HCT116 (cell line): Measurements from ENCODE around the gene FABP3. TPM values are rescaled to one million over a fixed set of nuclear protein-coding genes. Genes with fewer than 3 reads are reported as not detected.

Experiments used
- ATAC-seq: fragments of 200-7000 bp; cut with Tn5 transposase; 2 replicates; pipeline ENCODE4 v1.9.1; 2020; ENCODE audit warnings: mild to moderate bottlenecking, moderate library complexity
- BruUV-seq: library from RNA; stranded (reverse); fragments of 400-500 nt; replicated peaks from 2 replicates; lab custom pipeline; 2021; lab: Mats Ljungman, UMichigan
- CTCF ChIA-PET: fragments of 300-600 bp; sonication (Branson Sonifier 250); formaldehyde crosslinking; loops from one replicate; lab custom pipeline; 2021; ENCODE audit warnings: antibody characterized with exemption; lab: Charles Lee
- POLR2A ChIA-PET: fragments of 300-600, 350-600 bp; sonication (Branson Sonifier 250); formaldehyde crosslinking; loops from one replicate; lab custom pipeline; 2021; ENCODE audit warnings: antibody characterized with exemption; lab: Charles Lee
- RAD21 ChIA-PET, 2 experiments: fragments of 300-600 bp; sonication (Branson Sonifier 250); formaldehyde crosslinking; loops; one replicate each; lab custom pipeline; 2023; ENCODE audit warnings: low total read pairs in 2 of 2; ENCODE audit not compliant: uncharacterized antibody in 2 of 2, unreplicated experiment in 2 of 2, low non-redundant PET in 1 of 2; lab: Charles Lee
- DNase-seq: peaks from one replicate; pipeline ENCODE4 v3.0.0-alpha.2; 2010; ENCODE audit warnings: low read depth, low spot score
- H2AFZ ChIP-seq: fragments of 200-600 bp; shearing (Covaris generic), sonication (generic); 2 replicates; pipeline ENCODE4 v1.6.1; 2017; ENCODE audit warnings: low read depth, mixed run types, mixed read lengths, antibody characterized with exemption, low read length; ENCODE audit not compliant: poor library complexity, severe bottlenecking
- H3K27ac ChIP-seq: 2 replicates; pipeline ENCODE4 v1.5.1; 2012; ENCODE audit warnings: low read depth, low read length
- H3K27me3 ChIP-seq: fragments of 200-600 bp; sonication (generic); 2 replicates; pipeline ENCODE4 v1.6.1; 2016; ENCODE audit warnings: mixed run types, low read length, mixed read lengths; ENCODE audit not compliant: insufficient read depth
- H3K36me3 ChIP-seq, 2 experiments: fragments of 200-500 bp in 1 of 2; fragments of 200-600 bp in 1 of 2; sonication (Bioruptor generic) in 1 of 2; sonication (generic) in 1 of 2; 2 replicates each; pipeline versions ENCODE4 v1.5.1 to v1.6.1; 2014 to 2016; ENCODE audit warnings: low read length in 2 of 2, inconsistent platforms in 1 of 2, mixed read lengths in 1 of 2, mixed run types in 1 of 2; ENCODE audit not compliant: insufficient read depth in 2 of 2, control insufficient read depth in 1 of 2
- H3K4me1 ChIP-seq, 2 experiments: fragments of 200-600 bp in 1 of 2; sonication (generic) in 1 of 2; 2 replicates each; pipeline versions ENCODE4 v1.5.1 to v1.6.1; 2012 to 2017; ENCODE audit warnings: low read length in 2 of 2, inconsistent platforms in 1 of 2, mild to moderate bottlenecking in 1 of 2, mixed read lengths in 1 of 2, mixed run types in 1 of 2, moderate library complexity in 1 of 2; ENCODE audit not compliant: insufficient read depth in 2 of 2, control insufficient read depth in 1 of 2
- H3K4me2 ChIP-seq: fragments of 200-600 bp; sonication (generic); 2 replicates; pipeline ENCODE4 v1.6.1; 2017; ENCODE audit warnings: mixed run types, low read length, mixed read lengths
- H3K4me3 ChIP-seq, 2 experiments: fragments of 200-600 bp in 1 of 2; sonication (generic) in 1 of 2; replicated peaks in 1 of 2; 2 replicates each; pipeline ENCODE4 v1.5.1; 2011 to 2016; ENCODE audit warnings: low read length in 2 of 2, control low read depth in 1 of 2, low read depth in 1 of 2, mild to moderate bottlenecking in 1 of 2, mixed read lengths in 1 of 2, mixed run types in 1 of 2
- H3K79me2 ChIP-seq: fragments of 200-600 bp; sonication (generic); 2 replicates; pipeline ENCODE4 v1.6.1; 2017; ENCODE audit warnings: mild to moderate bottlenecking, mixed run types, low read length, moderate library complexity, mixed read lengths; ENCODE audit not compliant: insufficient read depth
- H3K9ac ChIP-seq: fragments of 200-600 bp; sonication (generic); 2 replicates; pipeline ENCODE4 v1.6.1; 2016; ENCODE audit warnings: low read length, mixed read lengths
- H3K9me2 ChIP-seq: fragments of 200-600 bp; sonication (generic), shearing (Covaris generic); 2 replicates; pipeline ENCODE4 v1.6.1; 2017; ENCODE audit warnings: mixed run types, mild to moderate bottlenecking, moderate library complexity; ENCODE audit not compliant: insufficient read depth
- H3K9me3 ChIP-seq, 2 experiments: fragments of 200-500 bp in 1 of 2; fragments of 200-600 bp in 1 of 2; sonication (Bioruptor generic) in 1 of 2; sonication (generic) in 1 of 2; 2 replicates each; pipeline ENCODE4 v1.6.1; 2014 to 2017; ENCODE audit warnings: low read length in 2 of 2, mixed read lengths in 2 of 2, inconsistent platforms in 1 of 2, low read depth in 1 of 2, mild to moderate bottlenecking in 1 of 2, mixed run types in 1 of 2, moderate library complexity in 1 of 2; ENCODE audit not compliant: control insufficient read depth in 1 of 2, insufficient read depth in 1 of 2
- H4K20me1 ChIP-seq: fragments of 200-600 bp; sonication (generic), shearing (Covaris generic); 2 replicates; pipeline ENCODE4 v1.6.1; 2017; ENCODE audit warnings: mixed run types, mild to moderate bottlenecking, moderate library complexity; ENCODE audit not compliant: insufficient read depth
- ATF3 ChIP-seq: IDR thresholded peaks from 2 replicates; pipeline ENCODE4 v1.6.1; 2012
- CBX3 ChIP-seq: IDR thresholded peaks from 2 replicates; pipeline ENCODE4 v1.6.1; 2012; ENCODE audit warnings: low read depth
- EGR1 ChIP-seq: IDR thresholded peaks from 2 replicates; pipeline ENCODE4 v1.6.1; 2012; ENCODE audit warnings: low read depth
- EZH2 ChIP-seq: fragments of 200-600 bp; sonication (generic); IDR thresholded peaks from 2 replicates; pipeline ENCODE4 v1.6.1; 2017; ENCODE audit warnings: antibody characterized with exemption, mixed run types
- EZH2phosphoT487 ChIP-seq: fragments of 200-600 bp; IDR thresholded peaks from 2 replicates; pipeline ENCODE4 v1.6.1; 2018; ENCODE audit warnings: antibody characterized with exemption, borderline replicate concordance
- FOSL1 ChIP-seq: IDR thresholded peaks from 2 replicates; pipeline ENCODE4 v1.6.1; 2012; ENCODE audit warnings: low read depth
- MAX ChIP-seq: IDR thresholded peaks from 2 replicates; pipeline ENCODE4 v1.6.1; 2012
- POLR2A ChIP-seq: IDR thresholded peaks from 2 replicates; pipeline ENCODE4 v1.7.0; 2011; ENCODE audit warnings: borderline replicate concordance; ENCODE audit not compliant: insufficient read depth, insufficient read length; ENCODE audit errors: extremely low read depth
- SRF ChIP-seq: IDR thresholded peaks from 2 replicates; pipeline ENCODE4 v1.6.1; 2012; ENCODE audit warnings: low read depth
- ZBTB33 ChIP-seq: IDR thresholded peaks from 2 replicates; pipeline ENCODE4 v1.6.1; 2011; ENCODE audit warnings: mild to moderate bottlenecking, low read length, moderate library complexity; ENCODE audit not compliant: insufficient replicate concordance; ENCODE audit errors: extremely low read depth
- ZFX ChIP-seq: fragments of 450-650 bp; IDR thresholded peaks from 2 replicates; pipeline ENCODE4 v1.6.1; 2017
- ZNF274 ChIP-seq: fragments of 200-500 bp; sonication (Bioruptor generic); IDR thresholded peaks from 2 replicates; pipeline ENCODE4 v1.6.1; 2014; ENCODE audit warnings: mild to moderate bottlenecking, low read depth, low read length, inconsistent platforms
- intact Hi-C: fragments of 100-400 bp; cut with micrococcal nuclease; formaldehyde crosslinking; loops from 2 replicates; pipeline ENCODE4 v1.10.0; 2022
- total RNA-seq: library from RNA; stranded (reverse); gene quantifications from one replicate; pipeline ENCODE4 v1.2.1, GENCODE V29; 2021; ENCODE audit not compliant: unreplicated experiment

The FABP3 gene
- total RNA-seq, 1 experiment from 2014 or later, result not detected

- H3K9me2 ChIP-seq, result no peaks in the 10 kb centered on the region
- POLR2A ChIA-PET, result no interaction called here
- no peak overlapping the region for H3K4me2 ChIP-seq
- no peaks in the 10 kb centered on the region for H3K9me3 ChIP-seq
- H3K4me1 ChIP-seq, result no peaks in the 10 kb centered on the region
- H3K9ac ChIP-seq, result no peak overlapping the region
- H3K36me3 ChIP-seq, result peaks cover 0 to 5% of the 10 kb centered on the region in 2 experiments; a peak in 1 of 4 replicates
- no peak overlapping the region for H3K27ac ChIP-seq
- H3K27me3 ChIP-seq, result no peaks in the 10 kb centered on the region
- intact Hi-C loops, result no loop called here
- DNase-seq, result no peak
- ATAC-seq, result no peak
- BruUV-seq, result no TSS peak
- no peaks in the 10 kb centered on the region for H4K20me1 ChIP-seq
- H3K79me2 ChIP-seq, result no peaks in the 10 kb centered on the region
- CTCF ChIA-PET, result no interaction called here
- no peak overlapping the region for H3K4me3 ChIP-seq
- TF ChIP-seq EZH2phosphoT487 (no peak), EGR1 (no peak), MAX (no peak), FOSL1 (no peak), ZFX (no peak), SRF (no peak), CBX3 (no peak), ZBTB33 (no peak), ATF3 (no peak), POLR2A (no peak), ZNF274 (no peak), EZH2 (no peak)
- TF ChIP-seq, all 23 proteins: peak for 0
- RAD21 ChIA-PET, result no interaction called here
- H2AFZ ChIP-seq, result no peak overlapping the region
Observed at GRCh38 chr1:31344503-31344902, 28.4 kb downstream of the FABP3 start.
